Transverse colon (tissue), 4 donors: ENCODE results near the gene FAU.

ENCODE experiments used
- CTCF ChIP-seq, 5 experiments: fragments of 200-600 bp in 3 of 5; fragments of 450-650 bp in 2 of 5; sonication (generic) in 3 of 5; IDR thresholded peaks; 1 replicate in 2 of 5; 2 replicates in 3 of 5; pipeline ENCODE4 v1.5.1; 2016 to 2017; ENCODE audit warnings: antibody characterized with exemption in 5 of 5, inconsistent platforms in 3 of 5, mild to moderate bottlenecking in 2 of 5, moderate library complexity in 1 of 5
- POLR2AphosphoS5 ChIP-seq, 3 donors: sonication (generic); formaldehyde crosslinking; IDR thresholded peaks; one replicate each; pipeline ENCODE4 v1.6.1; 2016; ENCODE audit warnings: antibody characterized with exemption in 3 of 3

- TF ChIP-seq POLR2AphosphoS5 (IDR thresholded peaks at IDR 0.05) = no peak
- no peak for TF ChIP-seq CTCF (IDR thresholded peaks at IDR 0.05)
These were observed 7.3 kb downstream of the FAU start for GRCh38 chr11:65114538-65115171.
